ENCODE measurements around the gene KRTAP20-4.

KRTAP20-4 gene

DNA sequence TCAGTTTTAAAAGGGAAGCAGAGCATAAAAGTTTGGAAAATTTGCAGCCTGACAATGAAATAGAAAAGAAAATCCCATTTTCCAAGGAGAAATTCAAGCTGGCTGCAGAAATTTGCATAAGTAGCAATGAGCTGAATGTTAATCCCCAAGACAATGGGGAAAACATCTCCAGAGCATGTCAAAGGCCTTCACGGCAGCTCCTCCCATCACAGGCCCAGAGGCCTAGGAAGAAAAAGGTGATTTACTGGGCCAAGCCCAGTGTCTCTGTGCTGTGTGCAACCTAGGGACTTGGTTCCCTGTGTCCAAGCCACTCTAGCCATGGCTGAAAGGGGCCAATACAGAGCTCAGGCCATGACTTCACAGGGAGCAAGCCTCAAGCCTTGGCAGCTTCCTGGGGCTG, 48.3 kb downstream of the KRTAP20-4 start:
- DNase-seq, result no peak
